ENCODE measurements around the gene CRYBG1.

GRCh38 chr6:106466211-106466610, 105.7 kb downstream of the CRYBG1 start:
- TF ChIP-seq CTCF (IDR thresholded peaks at IDR 0.05) (no peak), HMGXB4 (CRISPR knock-in tag; IDR thresholded peaks at IDR 0.05) (no peak), ATF2 (CRISPR knock-in tag; IDR thresholded peaks at IDR 0.05; ENCODE audit: borderline replicate concordance, low read depth) (no peak), RELA (CRISPR knock-in tag; IDR thresholded peaks at IDR 0.05; ENCODE audit: borderline replicate concordance) (no peak), ZNF425 (CRISPR knock-in tag; conservative IDR thresholded peaks at IDR 0.05) (no peak), SP1 (CRISPR knock-in tag; conservative IDR thresholded peaks at IDR 0.05) (no peak), ATF6 (CRISPR knock-in tag; IDR thresholded peaks at IDR 0.05) (no peak), FOXJ3 (CRISPR knock-in tag; IDR thresholded peaks at IDR 0.05; ENCODE audit: borderline replicate concordance) (no peak), PREB (CRISPR knock-in tag; IDR thresholded peaks at IDR 0.05; ENCODE audit: borderline replicate concordance) (no peak)

Data from WTC11 (cell line).